ENCODE data around the gene FDXACB1.

GRCh38 chr11:111838054-111838453, 40.9 kb downstream of the FDXACB1 start:
- no peak for TF ChIP-seq POLR2A (IDR thresholded peaks at IDR 0.05)
- TF ChIP-seq CTCF (IDR thresholded peaks at IDR 0.05), result no peak

Measured in uterus (tissue), 2 donors.